IMR-90 (cell line): ENCODE measurements around the gene ARHGAP28. TPM values are rescaled to one million over a fixed set of nuclear protein-coding genes. Genes with fewer than 3 reads are reported as not detected.

Source experiments
- ATAC-seq: fragments of 200-7000 bp; cut with Tn5 transposase; 2 replicates; pipeline ENCODE4 v1.9.1; 2020; ENCODE audit warnings: low read depth, mild to moderate bottlenecking, moderate library complexity
- BruUV-seq: library from RNA; stranded (reverse); fragments of 400-500 nt; replicated peaks from 2 replicates; lab custom pipeline; 2021; lab: Mats Ljungman, UMichigan
- CTCF ChIA-PET: fragments of 300-600 bp; formaldehyde crosslinking; extraction: SDS; loops from one replicate; lab custom pipeline; 2021; ENCODE audit warnings: antibody characterized with exemption; lab: Yijun Ruan, JAX
- POLR2A ChIA-PET: fragments of 300-600 bp; sonication (Branson Sonifier 250); formaldehyde crosslinking; loops from one replicate; lab custom pipeline; 2022; ENCODE audit warnings: antibody characterized with exemption; ENCODE audit not compliant: unreplicated experiment; lab: Charles Lee
- DNase-seq: peaks from one replicate; pipeline ENCODE4 v3.0.0; 2013
- H2AFZ ChIP-seq: replicated peaks from 2 replicates; pipeline ENCODE3; 2013; ENCODE audit warnings: low read length, mild to moderate bottlenecking; ENCODE audit not compliant: poor library complexity
- H2AK5ac ChIP-seq: 2 replicates; pipeline ENCODE4 v1.6.1; 2013; ENCODE audit warnings: low read depth, low read length, inconsistent platforms
- H2AK9ac ChIP-seq: replicated peaks from 2 replicates; pipeline ENCODE3; 2013; ENCODE audit warnings: mild to moderate bottlenecking, low read depth, low read length, moderate library complexity; ENCODE audit not compliant: poor library complexity
- H2BK120ac ChIP-seq: 2 replicates; pipeline ENCODE4 v1.6.1; 2013; ENCODE audit warnings: low read depth, low read length, inconsistent platforms
- H2BK15ac ChIP-seq: 3 replicates; pipeline ENCODE4 v1.6.1; 2013; ENCODE audit warnings: low read depth, low read length, inconsistent platforms
- H2BK20ac ChIP-seq: 2 replicates; pipeline ENCODE4 v1.6.1; 2013; ENCODE audit warnings: low read depth, mild to moderate bottlenecking, inconsistent platforms, low read length, moderate library complexity
- H2BK5ac ChIP-seq: 2 replicates; pipeline ENCODE4 v1.6.1; 2013; ENCODE audit warnings: mild to moderate bottlenecking, low read depth, low read length, inconsistent platforms; ENCODE audit not compliant: poor library complexity, severe bottlenecking
- H3K14ac ChIP-seq: replicated peaks from 2 replicates; pipeline ENCODE4 v1.6.1; 2013; ENCODE audit warnings: low read depth, low read length, inconsistent platforms
- H3K18ac ChIP-seq: 2 replicates; pipeline ENCODE4 v1.6.1; 2013; ENCODE audit warnings: low read depth, low read length, control low read depth
- H3K23ac ChIP-seq: 2 replicates; pipeline ENCODE4 v1.6.1; 2013; ENCODE audit warnings: low read depth, low read length, inconsistent platforms
- H3K27ac ChIP-seq: 2 replicates; pipeline ENCODE4 v1.5.1; 2013; ENCODE audit warnings: mild to moderate bottlenecking, control low read depth, low read length; ENCODE audit not compliant: insufficient read depth
- H3K27me3 ChIP-seq: 2 replicates; pipeline ENCODE4 v1.6.1; 2013; ENCODE audit warnings: low read length; ENCODE audit not compliant: control insufficient read depth, insufficient read depth
- H3K36me3 ChIP-seq: 2 replicates; pipeline ENCODE4 v1.6.1; 2013; ENCODE audit warnings: low read length, mixed read lengths; ENCODE audit not compliant: control insufficient read depth, insufficient read depth
- H3K4ac ChIP-seq: 2 replicates; pipeline ENCODE4 v1.6.1; 2013; ENCODE audit warnings: low read depth, low read length, inconsistent platforms
- H3K4me1 ChIP-seq: 2 replicates; pipeline ENCODE4 v1.6.1; 2013; ENCODE audit warnings: low read length, mixed read lengths; ENCODE audit not compliant: control insufficient read depth, insufficient read depth
- H3K4me2 ChIP-seq: 2 replicates; pipeline ENCODE4 v1.6.1; 2013; ENCODE audit warnings: low read depth, mild to moderate bottlenecking, control low read depth, low read length, moderate library complexity
- H3K4me3 ChIP-seq: 2 replicates; pipeline ENCODE4 v1.5.1; 2013; ENCODE audit warnings: low read depth, mild to moderate bottlenecking, control low read depth, low read length, moderate library complexity; ENCODE audit not compliant: insufficient read depth
- H3K56ac ChIP-seq: 2 replicates; pipeline ENCODE4 v1.6.1; 2013; ENCODE audit warnings: low read length, inconsistent platforms; ENCODE audit not compliant: insufficient read depth; ENCODE audit errors: extremely low read depth
- H3K79me1 ChIP-seq, 2 experiments: 2 replicates each; pipeline ENCODE4 v1.6.1; 2013; ENCODE audit warnings: low read length in 2 of 2, inconsistent platforms in 1 of 2, low read depth in 1 of 2
- H3K9ac ChIP-seq: 2 replicates; pipeline ENCODE4 v1.6.1; 2013; ENCODE audit warnings: low read depth, low read length, control low read depth
- H3K9me1 ChIP-seq: 2 replicates; pipeline ENCODE4 v1.6.1; 2013; ENCODE audit warnings: low read length, inconsistent platforms; ENCODE audit not compliant: insufficient read depth
- H3K9me3 ChIP-seq: 2 replicates; pipeline ENCODE4 v1.6.1; 2013; ENCODE audit warnings: low read length; ENCODE audit not compliant: control insufficient read depth, insufficient read depth
- H4K20me1 ChIP-seq: 2 replicates; pipeline ENCODE4 v1.6.1; 2013; ENCODE audit warnings: low read length, inconsistent platforms; ENCODE audit not compliant: insufficient read depth
- H4K5ac ChIP-seq: 2 replicates; pipeline ENCODE4 v1.6.1; 2013; ENCODE audit warnings: mild to moderate bottlenecking, low read depth, low read length, control low read depth
- H4K8ac ChIP-seq, 2 experiments: 2 replicates each; pipeline ENCODE4 v1.6.1; 2013; ENCODE audit warnings: low read depth in 2 of 2, low read length in 2 of 2, control low read depth in 1 of 2, inconsistent platforms in 1 of 2
- H4K91ac ChIP-seq: 2 replicates; pipeline ENCODE4 v1.6.1; 2013; ENCODE audit warnings: low read depth, low read length, inconsistent platforms; ENCODE audit not compliant: insufficient read depth
- BHLHE40 ChIP-seq: fragments of 150-350 bp; IDR thresholded peaks from 2 replicates; pipeline ENCODE4 v1.6.1; 2016; ENCODE audit warnings: mild to moderate bottlenecking, low read depth, low read length
- CEBPB ChIP-seq: IDR thresholded peaks from 2 replicates; pipeline ENCODE4 v1.6.1; 2012; ENCODE audit warnings: low read depth, low read length, improper control_type of control experiment
- CHD1 ChIP-seq: IDR thresholded peaks from 2 replicates; pipeline ENCODE4 v1.6.1; 2012; ENCODE audit warnings: low read depth, low read length, improper control_type of control experiment
- CTCF ChIP-seq: conservative IDR thresholded peaks from 2 replicates; pipeline ENCODE4 v1.5.1; 2012; ENCODE audit warnings: mild to moderate bottlenecking, low read depth, low read length, improper control_type of control experiment
- FOS ChIP-seq: fragments of 150-350 bp; IDR thresholded peaks from 2 replicates; pipeline ENCODE4 v1.6.1; 2016; ENCODE audit warnings: low read depth, low read length
- MAFK ChIP-seq: IDR thresholded peaks from 2 replicates; pipeline ENCODE4 v1.6.1; 2012; ENCODE audit warnings: low read depth, low read length, improper control_type of control experiment
- MAZ ChIP-seq: IDR thresholded peaks from 2 replicates; pipeline ENCODE4 v1.6.1; 2012; ENCODE audit warnings: low read depth, mild to moderate bottlenecking, low read length, improper control_type of control experiment, moderate library complexity, borderline replicate concordance
- MXI1 ChIP-seq: IDR thresholded peaks from 2 replicates; pipeline ENCODE4 v1.6.1; 2012; ENCODE audit warnings: low read depth, mild to moderate bottlenecking, low read length, moderate library complexity, borderline replicate concordance
- NFE2L2 ChIP-seq: fragments of 150-350 bp; IDR thresholded peaks from 2 replicates; pipeline ENCODE4 v1.6.1; 2016; ENCODE audit warnings: low read depth, mild to moderate bottlenecking, low read length
- POLR2A ChIP-seq: IDR thresholded peaks from 2 replicates; pipeline ENCODE4 v1.6.1; 2012; ENCODE audit warnings: mild to moderate bottlenecking, low read depth, low read length
- RAD21 ChIP-seq: IDR thresholded peaks from 2 replicates; pipeline ENCODE4 v1.6.1; 2012; ENCODE audit warnings: low read length, improper control_type of control experiment
- RCOR1 ChIP-seq: IDR thresholded peaks from 2 replicates; pipeline ENCODE4 v1.6.1; 2012; ENCODE audit warnings: mild to moderate bottlenecking, low read length, improper control_type of control experiment; ENCODE audit not compliant: insufficient replicate concordance
- RFX5 ChIP-seq: IDR thresholded peaks from 2 replicates; pipeline ENCODE4 v1.8.0; 2012; ENCODE audit warnings: low read depth, mild to moderate bottlenecking, low read length, moderate library complexity
- SMC3 ChIP-seq: fragments of 150-350 bp; IDR thresholded peaks from 2 replicates; pipeline ENCODE4 v1.6.1; 2016; ENCODE audit warnings: low read depth, mild to moderate bottlenecking, antibody characterized with exemption, low read length, moderate library complexity
- WGBS, 2 experiments: methylation state at CpG; one replicate each; pipeline versions ENCODE4 v1.1.5 to v1.1.7; 2013; ENCODE audit warnings: missing lambda C conversion rate in 2 of 2; ENCODE audit not compliant: insufficient read length in 1 of 2; ENCODE audit errors: extremely low coverage in 2 of 2; 5-methylcytosine and 5-hydroxymethylcytosine counted together
- dilution Hi-C: fragments of 300-500 bp; cut with HindIII; formaldehyde crosslinking; loops from one replicate; pipeline ENCODE4 v1.14.3; 2018; ENCODE audit warnings: low sequenced_read_pairs; ENCODE audit not compliant: unreplicated experiment
- in situ Hi-C: fragments of 300-500 bp; cut with MboI; formaldehyde crosslinking; loops from 3 replicates; pipeline ENCODE4 v1.14.3; 2019; ENCODE audit warnings: low sequenced_read_pairs, inconsistent platforms, mixed read lengths
- intact Hi-C: fragments of 100-400 bp; cut with micrococcal nuclease; formaldehyde crosslinking; loops from 2 replicates; pipeline ENCODE4 v1.10.0; 2022
- polyA plus RNA-seq, 3 experiments: library from polyadenylated mRNA; depleted of rRNA; stranded (reverse); fragments of >200 nt; gene quantifications; 2 replicates each; pipeline ENCODE4 v1.2.3, GENCODE V29; 2012; ENCODE audit warnings: low replicate concordance in 1 of 3
- total RNA-seq: library from RNA; depleted of rRNA; stranded (reverse); fragments of >200 nt; gene quantifications from 2 replicates; pipeline ENCODE4 v1.2.3, GENCODE V29; 2012
- TF ChIP-seq, protein P1 (sequence below): fragments of 150-350 bp; IDR thresholded peaks from 2 replicates; pipeline ENCODE4 v1.6.1; 2016; ENCODE audit warnings: low read depth, mild to moderate bottlenecking, low read length, moderate library complexity, borderline replicate concordance
- TF ChIP-seq, protein P2 (sequence below): fragments of 150-350 bp; IDR thresholded peaks from 2 replicates; pipeline ENCODE4 v1.6.1; 2017; ENCODE audit warnings: mild to moderate bottlenecking, antibody characterized with exemption, low read length, low read depth

The ARHGAP28 gene
- total and polyA plus RNA-seq, 2 of the 4 experiments (the other 2 are of a cell fraction): 1.8 to 3.8 TPM

DNA sequence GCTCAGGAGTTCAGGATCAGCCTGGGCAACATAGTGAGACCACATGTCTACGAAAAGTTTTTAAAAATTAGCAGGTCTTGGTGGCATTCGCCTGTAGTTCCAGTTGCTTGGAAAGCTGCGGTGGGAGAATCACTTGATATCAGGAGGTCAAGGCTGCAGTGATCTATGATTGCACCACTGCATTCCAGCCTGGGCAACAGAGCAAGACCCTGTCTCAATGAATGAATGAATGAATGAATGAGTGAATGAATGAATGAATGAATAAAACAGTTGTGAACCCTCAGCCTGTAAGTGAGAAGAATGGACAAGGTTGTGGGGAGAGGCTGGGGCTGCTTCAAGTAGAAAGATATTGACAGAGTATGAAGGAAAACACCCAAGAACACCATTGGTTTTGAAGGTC, 48.0 kb downstream of the ARHGAP28 start:
- Histone ChIP-seq H3K9me1 (peaks cover 12% of the 10 kb centered on the region), H3K9ac (no peak overlapping the region), H2BK5ac (no peak overlapping the region), H2BK20ac (peak overlapping the region; percentile 40; the same call in 1 of the 2 replicates), H2AK9ac (no peak overlapping the region), H3K4ac (peak overlapping the region; percentile 33; the same call in 1 of the 2 replicates), H2BK15ac (0 out of 3 replicates have a peak overlapping the region, but pooled peaks have one; percentile 37), H2AFZ (no peak overlapping the region), H4K20me1 (no peaks in the 10 kb centered on the region), H3K36me3 (peaks cover 4% of the 10 kb centered on the region; the same call in 1 of the 2 replicates), H3K14ac (no peak overlapping the region), H3K79me1 (peaks cover 0 to 7% of the 10 kb centered on the region in 2 experiments; a peak in 1 of 4 replicates), H3K18ac (peak overlapping the region; percentile 73; the same call in 1 of the 2 replicates), H4K5ac (peak overlapping the region; percentile 65), H3K4me2 (no peak overlapping the region), H2AK5ac (peak overlapping the region; percentile 13; the same call in 1 of the 2 replicates), H2BK120ac (no peak overlapping the region), H4K91ac (peak overlapping the region; percentile 53; the same call in 1 of the 2 replicates), H3K4me3 (no peak overlapping the region), H3K9me3 (no peaks in the 10 kb centered on the region), H3K27me3 (no peaks in the 10 kb centered on the region), H4K8ac (no peak overlapping the region), H3K4me1 (peaks cover 25% of the 10 kb centered on the region), H3K56ac (no peak overlapping the region), H3K27ac (peak overlapping the region; percentile 63; the same call in 1 of the 2 replicates), H3K23ac (no peak overlapping the region)
- WGBS, 2 experiments: 96% methylated on average over 3 of the region's 3 CpGs; no CpG with 5 or more reads in 1 of the 2 experiments
- ChIA-PET POLR2A (no interaction called here), CTCF (no interaction called here)
- no peak for DNase-seq
- intact Hi-C loops (loop anchor here (2.0 kb wide), 1 partner anchor 47 kb away; no protein-coding TSS in a partner anchor), in situ Hi-C loops (no loop called here), dilution Hi-C loops (no loop called here)
- no peak for TF ChIP-seq BHLHE40
- TF ChIP-seq SMC3: no peak
- no peak for TF ChIP-seq RFX5
- TF ChIP-seq, protein P1, sequence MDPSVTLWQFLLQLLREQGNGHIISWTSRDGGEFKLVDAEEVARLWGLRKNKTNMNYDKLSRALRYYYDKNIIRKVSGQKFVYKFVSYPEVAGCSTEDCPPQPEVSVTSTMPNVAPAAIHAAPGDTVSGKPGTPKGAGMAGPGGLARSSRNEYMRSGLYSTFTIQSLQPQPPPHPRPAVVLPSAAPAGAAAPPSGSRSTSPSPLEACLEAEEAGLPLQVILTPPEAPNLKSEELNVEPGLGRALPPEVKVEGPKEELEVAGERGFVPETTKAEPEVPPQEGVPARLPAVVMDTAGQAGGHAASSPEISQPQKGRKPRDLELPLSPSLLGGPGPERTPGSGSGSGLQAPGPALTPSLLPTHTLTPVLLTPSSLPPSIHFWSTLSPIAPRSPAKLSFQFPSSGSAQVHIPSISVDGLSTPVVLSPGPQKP: no peak
- TF ChIP-seq CHD1: no peak
- TF ChIP-seq RAD21: no peak
- no peak for TF ChIP-seq NFE2L2
- TF ChIP-seq MXI1: no peak
- no peak for TF ChIP-seq POLR2A
- TF ChIP-seq RCOR1: no peak
- no peak for TF ChIP-seq FOS
- no peak for TF ChIP-seq MAZ
- TF ChIP-seq MAFK: no peak
- TF ChIP-seq CTCF: no peak
- no peak for TF ChIP-seq CEBPB
- TF ChIP-seq, protein P2, sequence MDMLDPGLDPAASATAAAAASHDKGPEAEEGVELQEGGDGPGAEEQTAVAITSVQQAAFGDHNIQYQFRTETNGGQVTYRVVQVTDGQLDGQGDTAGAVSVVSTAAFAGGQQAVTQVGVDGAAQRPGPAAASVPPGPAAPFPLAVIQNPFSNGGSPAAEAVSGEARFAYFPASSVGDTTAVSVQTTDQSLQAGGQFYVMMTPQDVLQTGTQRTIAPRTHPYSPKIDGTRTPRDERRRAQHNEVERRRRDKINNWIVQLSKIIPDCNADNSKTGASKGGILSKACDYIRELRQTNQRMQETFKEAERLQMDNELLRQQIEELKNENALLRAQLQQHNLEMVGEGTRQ: no peak
- ATAC-seq: no peak
- BruUV-seq: no TSS peak
